ENCODE results near the gene CCN6. TPM values are rescaled to one million over a fixed set of nuclear protein-coding genes. Genes with fewer than 3 reads are reported as not detected.

The CCN6 gene
- total RNA-seq, 2 donors from 2014 or later, result 0.62 TPM; not detected in 1

- TF ChIP-seq, protein P1, sequence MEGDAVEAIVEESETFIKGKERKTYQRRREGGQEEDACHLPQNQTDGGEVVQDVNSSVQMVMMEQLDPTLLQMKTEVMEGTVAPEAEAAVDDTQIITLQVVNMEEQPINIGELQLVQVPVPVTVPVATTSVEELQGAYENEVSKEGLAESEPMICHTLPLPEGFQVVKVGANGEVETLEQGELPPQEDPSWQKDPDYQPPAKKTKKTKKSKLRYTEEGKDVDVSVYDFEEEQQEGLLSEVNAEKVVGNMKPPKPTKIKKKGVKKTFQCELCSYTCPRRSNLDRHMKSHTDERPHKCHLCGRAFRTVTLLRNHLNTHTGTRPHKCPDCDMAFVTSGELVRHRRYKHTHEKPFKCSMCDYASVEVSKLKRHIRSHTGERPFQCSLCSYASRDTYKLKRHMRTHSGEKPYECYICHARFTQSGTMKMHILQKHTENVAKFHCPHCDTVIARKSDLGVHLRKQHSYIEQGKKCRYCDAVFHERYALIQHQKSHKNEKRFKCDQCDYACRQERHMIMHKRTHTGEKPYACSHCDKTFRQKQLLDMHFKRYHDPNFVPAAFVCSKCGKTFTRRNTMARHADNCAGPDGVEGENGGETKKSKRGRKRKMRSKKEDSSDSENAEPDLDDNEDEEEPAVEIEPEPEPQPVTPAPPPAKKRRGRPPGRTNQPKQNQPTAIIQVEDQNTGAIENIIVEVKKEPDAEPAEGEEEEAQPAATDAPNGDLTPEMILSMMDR (IDR thresholded peaks at IDR 0.05), result no peak
- TF ChIP-seq POLR2A (IDR thresholded peaks at IDR 0.05), result no peak
- TF ChIP-seq POLR2AphosphoS5 (IDR thresholded peaks at IDR 0.05), result no peak
- intact Hi-C loops (cut with DNase I), result no loop called here
- Histone ChIP-seq H3K4me3 (no peak overlapping the region), H3K27ac (no peak overlapping the region), H3K36me3 (no peaks in the 10 kb centered on the region), H3K4me1 (replicated peaks) (no peaks in the 10 kb centered on the region), H3K9me3 (no peaks in the 10 kb centered on the region), H3K27me3 (replicated peaks; ENCODE audit: insufficient read depth) (no peaks in the 10 kb centered on the region)
- no peak for DNase-seq (ENCODE audit: low spot score)
- 75% methylated on average over 6 of the region's 6 CpGs for WGBS
Observed at GRCh38 chr6:112033791-112034615, 19.9 kb upstream of the CCN6 start.

- DNase-seq (ENCODE audit: low spot score), result no peak
- Histone ChIP-seq H3K36me3 (no peaks in the 10 kb centered on the region), H3K27ac (no peak overlapping the region), H3K4me1 (replicated peaks) (no peaks in the 10 kb centered on the region), H3K9me3 (no peaks in the 10 kb centered on the region), H3K27me3 (replicated peaks; ENCODE audit: insufficient read depth) (no peaks in the 10 kb centered on the region), H3K4me3 (no peak overlapping the region)
- WGBS, result 97% methylated on average over 4 of the region's 4 CpGs
- intact Hi-C loops (cut with DNase I), result no loop called here
- TF ChIP-seq POLR2A (IDR thresholded peaks at IDR 0.05) (no peak), POLR2AphosphoS5 (IDR thresholded peaks at IDR 0.05) (no peak)
- TF ChIP-seq, protein P1 (IDR thresholded peaks at IDR 0.05), result no peak
Observed at GRCh38 chr6:112034616-112034995, 19.3 kb upstream of the CCN6 start.

GRCh38 chr6:112036088-112036637 lies 17.7 kb upstream of the CCN6 start:
- Histone ChIP-seq H3K36me3 (no peaks in the 10 kb centered on the region), H3K9me3 (no peaks in the 10 kb centered on the region), H3K27me3 (replicated peaks; ENCODE audit: insufficient read depth) (no peaks in the 10 kb centered on the region), H3K4me1 (replicated peaks) (no peaks in the 10 kb centered on the region), H3K27ac (no peak overlapping the region), H3K4me3 (no peak overlapping the region)
- no peak for DNase-seq (ENCODE audit: low spot score)
- 82% methylated on average over 4 of the region's 4 CpGs for WGBS
- intact Hi-C loops (cut with DNase I), result no loop called here
- TF ChIP-seq, protein P1 (IDR thresholded peaks at IDR 0.05), result no peak
- TF ChIP-seq POLR2AphosphoS5 (IDR thresholded peaks at IDR 0.05), result no peak

GRCh38 chr6:112037783-112038216 lies 16.1 kb upstream of the CCN6 start:
- peak overlapping the region in 1 of 2 donors; percentile 29 for H3K27ac ChIP-seq

GRCh38 chr6:112038268-112038667 lies 15.6 kb upstream of the CCN6 start:
- Histone ChIP-seq H3K9me3 (no peaks in the 10 kb centered on the region), H3K27me3 (replicated peaks; ENCODE audit: insufficient read depth) (no peaks in the 10 kb centered on the region), H3K4me3 (no peak overlapping the region), H3K4me1 (replicated peaks) (no peaks in the 10 kb centered on the region), H3K36me3 (no peaks in the 10 kb centered on the region), H3K27ac (peak overlapping the region in 1 of 2 donors; percentile 29)
- intact Hi-C loops (cut with DNase I), result no loop called here
- DNase-seq (ENCODE audit: low spot score), result no peak
- TF ChIP-seq, protein P1 (IDR thresholded peaks at IDR 0.05), result no peak
- TF ChIP-seq POLR2A (IDR thresholded peaks at IDR 0.05) (no peak), POLR2AphosphoS5 (IDR thresholded peaks at IDR 0.05) (no peak)
- 95% methylated on average over 5 of the region's 5 CpGs for WGBS

More at GRCh38 chr6:112037783-112038216, 16.1 kb upstream of the CCN6 start:
- 68% methylated on average over 8 of the region's 8 CpGs for WGBS
- intact Hi-C loops (cut with DNase I), result no loop called here
- no peak for DNase-seq (ENCODE audit: low spot score)
- Histone ChIP-seq H3K4me3 (no peak overlapping the region), H3K4me1 (replicated peaks) (no peaks in the 10 kb centered on the region), H3K36me3 (no peaks in the 10 kb centered on the region), H3K27me3 (replicated peaks; ENCODE audit: insufficient read depth) (no peaks in the 10 kb centered on the region), H3K9me3 (no peaks in the 10 kb centered on the region)
- no peak for TF ChIP-seq POLR2A (IDR thresholded peaks at IDR 0.05)
- TF ChIP-seq POLR2AphosphoS5 (IDR thresholded peaks at IDR 0.05), result peak; percentile 16
